H1 (cell line): ENCODE measurements around the gene KLRD1.
"Not testable (repeated sequence)": the region's sequence is repeated elsewhere in the genome, so short reads cannot be mapped to it uniquely, and the experiment has no call there.

ENCODE experiments used
- ATF2 ChIP-seq: IDR thresholded peaks from 2 replicates; pipeline ENCODE4 v1.6.1; 2012; ENCODE audit warnings: low read length, inconsistent platforms
- BCL11A ChIP-seq, 2 experiments: IDR thresholded peaks; one replicate each; pipeline ENCODE4 v1.6.1; 2011; ENCODE audit warnings: low read depth in 2 of 2, low read length in 2 of 2, mild to moderate bottlenecking in 2 of 2
- BRCA1 ChIP-seq: IDR thresholded peaks from 2 replicates; pipeline ENCODE4 v1.6.1; 2012; ENCODE audit warnings: low read depth, low read length, improper control_type of control experiment
- CBX8 ChIP-seq: fragments of 300-800, 300-1000 bp; sonication (generic); IDR thresholded peaks from 2 replicates; pipeline ENCODE4 v1.7.1; 2016; ENCODE audit warnings: low read depth, low read length, borderline replicate concordance
- EZH2 ChIP-seq: fragments of 200-600 bp; sonication (generic); IDR thresholded peaks from 2 replicates; pipeline ENCODE4 v1.7.1; 2012; ENCODE audit warnings: low read depth, mild to moderate bottlenecking, moderate library complexity, low read length, inconsistent platforms; ENCODE audit not compliant: severe bottlenecking
- JUND ChIP-seq: IDR thresholded peaks from 2 replicates; pipeline ENCODE4 v1.6.1; 2011; ENCODE audit warnings: mild to moderate bottlenecking, improper control_type of control experiment, low read length
- NANOG ChIP-seq: IDR thresholded peaks from 2 replicates; pipeline ENCODE4 v1.6.1; 2011; ENCODE audit warnings: low read length, low read depth, mild to moderate bottlenecking, inconsistent platforms; ENCODE audit not compliant: insufficient read depth, poor library complexity, severe bottlenecking
- POLR2A ChIP-seq, 2 experiments: IDR thresholded peaks; 1 replicate in 1 of 2; 2 replicates in 1 of 2; pipeline ENCODE4 v1.6.1; 2011; ENCODE audit warnings: low read depth in 2 of 2, low read length in 2 of 2, mild to moderate bottlenecking in 2 of 2; ENCODE audit errors: control extremely low read depth in 1 of 2
- POU5F1 ChIP-seq: IDR thresholded peaks from 2 replicates; pipeline ENCODE4 v1.6.1; 2011; ENCODE audit warnings: low read depth, mild to moderate bottlenecking, low read length, moderate library complexity
- RNF2 ChIP-seq: fragments of 200-900, 300-1000 bp; sonication (generic); IDR thresholded peaks from 2 replicates; pipeline ENCODE4 v1.7.1; 2016; ENCODE audit warnings: borderline replicate concordance, low read depth, mild to moderate bottlenecking, antibody characterized with exemption, low read length; ENCODE audit not compliant: poor library complexity, severe bottlenecking; ENCODE audit errors: missing control alignments
- SIX5 ChIP-seq: IDR thresholded peaks from 2 replicates; pipeline ENCODE4 v1.6.1; 2011; ENCODE audit warnings: mild to moderate bottlenecking, low read depth, low read length
- SP2 ChIP-seq: IDR thresholded peaks from 2 replicates; pipeline ENCODE4 v1.6.1; 2012; ENCODE audit warnings: mild to moderate bottlenecking, low read length, inconsistent platforms
- YY1 ChIP-seq: IDR thresholded peaks from 2 replicates; pipeline ENCODE4 v1.6.1; 2011; ENCODE audit warnings: low read depth, mild to moderate bottlenecking, low read length
- TF ChIP-seq, protein P1 (sequence below), 3 experiments: IDR thresholded peaks; 1 replicate in 2 of 3; 2 replicates in 1 of 3; pipeline versions ENCODE4 v1.5.1 to v1.6.1; 2011; ENCODE audit warnings: low read length in 3 of 3, mild to moderate bottlenecking in 3 of 3, inconsistent platforms in 2 of 3, low read depth in 1 of 3, moderate library complexity in 1 of 3; ENCODE audit not compliant: insufficient read depth in 1 of 3; ENCODE audit errors: control extremely low read depth in 1 of 3

DNA sequence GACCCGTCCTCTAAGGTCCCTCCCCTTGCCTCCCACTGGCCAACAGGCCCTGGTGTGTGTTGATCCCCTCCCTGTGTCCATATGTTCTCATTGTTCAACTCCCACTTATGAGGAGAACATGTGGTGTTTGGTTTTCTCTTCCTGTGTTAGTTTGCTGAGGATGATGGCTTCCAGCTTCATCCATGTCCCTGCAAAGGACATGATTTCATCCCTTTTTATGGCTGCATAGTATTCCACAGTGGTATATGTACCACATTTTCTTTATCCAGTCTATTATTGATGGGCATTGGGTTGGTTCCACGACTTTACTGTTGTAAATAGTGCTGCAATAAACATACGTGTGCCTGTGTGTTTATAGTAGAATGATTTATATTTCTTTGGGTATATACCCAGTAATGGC is 43.8 kb downstream of the KLRD1 start:
- TF ChIP-seq EZH2; SP2; POLR2A (IDR thresholded peaks at IDR 0.05; ENCODE audit: control extremely low read depth in 1 of 2, low read depth in 2 of 2, low read length in 2 of 2); NANOG; YY1; ATF2; CBX8; RNF2; SIX5; POU5F1; JUND; BRCA1; BCL11A (IDR thresholded peaks at IDR 0.05; ENCODE audit: low read depth in 2 of 2, low read length in 2 of 2): not testable (repeated sequence)
- TF ChIP-seq, protein P1, sequence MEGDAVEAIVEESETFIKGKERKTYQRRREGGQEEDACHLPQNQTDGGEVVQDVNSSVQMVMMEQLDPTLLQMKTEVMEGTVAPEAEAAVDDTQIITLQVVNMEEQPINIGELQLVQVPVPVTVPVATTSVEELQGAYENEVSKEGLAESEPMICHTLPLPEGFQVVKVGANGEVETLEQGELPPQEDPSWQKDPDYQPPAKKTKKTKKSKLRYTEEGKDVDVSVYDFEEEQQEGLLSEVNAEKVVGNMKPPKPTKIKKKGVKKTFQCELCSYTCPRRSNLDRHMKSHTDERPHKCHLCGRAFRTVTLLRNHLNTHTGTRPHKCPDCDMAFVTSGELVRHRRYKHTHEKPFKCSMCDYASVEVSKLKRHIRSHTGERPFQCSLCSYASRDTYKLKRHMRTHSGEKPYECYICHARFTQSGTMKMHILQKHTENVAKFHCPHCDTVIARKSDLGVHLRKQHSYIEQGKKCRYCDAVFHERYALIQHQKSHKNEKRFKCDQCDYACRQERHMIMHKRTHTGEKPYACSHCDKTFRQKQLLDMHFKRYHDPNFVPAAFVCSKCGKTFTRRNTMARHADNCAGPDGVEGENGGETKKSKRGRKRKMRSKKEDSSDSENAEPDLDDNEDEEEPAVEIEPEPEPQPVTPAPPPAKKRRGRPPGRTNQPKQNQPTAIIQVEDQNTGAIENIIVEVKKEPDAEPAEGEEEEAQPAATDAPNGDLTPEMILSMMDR (IDR thresholded peaks at IDR 0.05; ENCODE audit: control extremely low read depth in 1 of 3, insufficient read depth in 1 of 3, low read depth in 1 of 3, low read length in 3 of 3): not testable (repeated sequence)
